HG02973 (cell line): ENCODE results near the gene KRT77.

Experiments used
- ATAC-seq: cut with Tn5 transposase; IDR thresholded peaks from one replicate; pipeline ENCODE4 v1.9.1; 2021; ENCODE audit warnings: moderate library complexity; ENCODE audit not compliant: unreplicated experiment

The KRT77 gene

DNA sequence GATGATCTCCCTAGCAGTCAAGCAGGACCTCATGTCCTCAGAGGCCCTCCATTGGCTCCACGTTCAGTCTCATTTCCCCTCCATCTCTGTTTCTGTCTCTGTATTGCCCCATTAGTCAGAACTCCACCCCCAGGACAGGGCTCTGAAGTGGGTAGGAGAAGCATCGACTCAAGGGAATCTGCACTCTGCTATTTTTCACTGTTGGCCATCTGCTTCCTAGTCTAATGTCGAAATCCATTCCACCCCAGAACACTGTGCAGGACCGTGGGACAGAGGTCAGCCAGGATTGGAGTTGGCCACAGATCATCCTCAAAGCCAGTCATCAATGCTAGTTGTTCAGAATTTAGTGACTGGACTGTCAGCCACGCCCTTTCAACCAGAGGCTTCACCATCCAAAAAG, 10.1 kb downstream of the KRT77 start:
- no peak for ATAC-seq

GRCh38 chr12:52692254-52692653, 11.1 kb downstream of the KRT77 start:
- ATAC-seq, result no peak

DNA sequence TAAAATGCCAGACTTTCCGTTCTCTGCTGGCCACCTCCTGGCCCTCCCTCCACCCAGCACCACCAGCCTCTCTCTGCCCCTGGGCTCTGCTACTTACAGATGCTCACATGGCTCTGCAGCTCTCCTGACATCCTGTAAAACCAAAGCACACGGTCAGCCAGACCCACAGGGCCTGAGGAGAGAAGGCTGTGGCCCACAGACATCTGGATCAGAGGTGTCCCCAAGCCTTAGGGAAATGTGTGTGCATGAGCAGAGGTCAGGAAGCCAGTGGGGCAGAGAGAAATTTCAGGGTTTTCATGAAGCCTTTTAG, 11.5 kb downstream of the KRT77 start:
- no peak for ATAC-seq

- ATAC-seq, result no peak
Measured at GRCh38 chr12:52691076-52691840, 12.1 kb downstream of the KRT77 start.

DNA sequence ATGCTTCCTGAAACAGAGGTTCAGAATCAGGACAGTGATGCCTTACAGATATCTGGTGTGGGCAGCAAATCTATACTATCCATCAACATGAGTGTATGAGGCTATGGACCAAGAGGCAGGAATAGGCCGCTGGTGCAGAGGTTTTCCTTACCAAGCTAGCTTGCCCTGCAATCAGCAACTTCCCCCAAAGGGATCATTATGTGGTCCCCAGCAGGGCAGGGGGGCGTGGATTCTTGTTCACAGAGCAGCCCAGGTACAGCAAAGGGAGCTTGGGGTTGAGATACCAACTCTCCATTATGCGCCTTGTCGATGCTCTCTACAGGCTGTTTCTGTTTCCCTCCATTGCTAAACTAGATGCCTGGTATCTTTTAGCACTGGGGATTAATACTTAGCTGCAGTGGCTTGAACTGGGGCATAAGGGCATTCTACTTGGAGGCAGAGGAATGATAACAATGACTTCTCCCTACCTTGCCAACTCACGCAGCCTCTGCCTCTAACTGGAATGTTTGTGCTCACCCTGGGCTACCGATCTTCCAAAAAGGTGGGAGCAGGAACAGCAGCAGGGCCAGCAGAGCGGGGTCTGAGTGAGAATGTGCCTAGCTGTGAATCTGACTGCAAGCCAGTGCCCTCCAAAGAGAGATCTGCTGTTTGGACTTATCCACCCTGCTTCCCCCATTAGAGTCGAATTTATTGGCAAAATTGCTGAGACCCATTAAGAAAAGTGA, 12.8 kb downstream of the KRT77 start:
- no peak for ATAC-seq

- ATAC-seq, result no peak
Measured at GRCh38 chr12:52689936-52690335, 13.4 kb downstream of the KRT77 start.

DNA sequence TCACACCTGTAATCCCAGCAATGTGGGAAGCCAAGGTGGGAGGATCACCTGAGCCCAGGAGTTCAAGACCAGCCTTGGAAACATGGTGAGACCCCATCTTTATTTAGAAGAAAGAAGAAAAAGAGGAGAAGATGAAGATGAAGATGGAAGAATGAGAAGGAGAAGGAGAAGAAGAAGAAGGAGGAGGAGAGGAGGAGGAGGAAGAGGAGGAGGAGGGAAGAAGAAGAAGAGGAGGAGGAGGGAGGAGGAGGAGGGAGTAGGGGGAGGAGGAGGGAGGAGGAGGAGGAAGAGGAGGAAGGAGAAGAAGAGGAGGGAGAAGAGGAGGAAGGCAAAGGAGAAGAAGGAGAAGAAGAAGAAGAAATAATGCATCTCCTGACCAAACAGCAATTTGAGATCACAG, 14.1 kb downstream of the KRT77 start:
- ATAC-seq, result no peak

DNA sequence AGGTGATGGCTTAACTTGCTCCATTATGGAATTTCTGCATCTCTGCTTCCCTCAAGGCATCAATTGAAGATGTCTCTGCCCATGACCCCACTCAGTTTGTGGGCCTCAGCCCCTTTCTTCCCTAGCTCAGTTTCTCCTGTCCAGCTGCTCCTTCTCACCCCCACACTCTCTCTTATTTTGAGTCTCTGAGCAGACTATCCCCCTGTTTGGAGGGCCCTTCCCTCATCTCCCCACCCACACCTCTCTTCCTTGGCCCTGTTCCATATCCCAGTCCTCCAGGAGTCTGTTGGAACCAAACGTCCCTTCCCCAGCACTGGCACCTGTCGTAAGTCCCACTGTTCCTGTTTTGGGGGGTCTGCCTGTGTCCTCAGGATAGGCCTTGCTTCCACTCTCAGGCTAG, 14.8 kb downstream of the KRT77 start:
- no peak for ATAC-seq

- no peak for ATAC-seq
Measured at GRCh38 chr12:52687497-52688385, 15.6 kb downstream of the KRT77 start.

- no peak for ATAC-seq
Measured at GRCh38 chr12:52686756-52687487, 16.4 kb downstream of the KRT77 start.

DNA sequence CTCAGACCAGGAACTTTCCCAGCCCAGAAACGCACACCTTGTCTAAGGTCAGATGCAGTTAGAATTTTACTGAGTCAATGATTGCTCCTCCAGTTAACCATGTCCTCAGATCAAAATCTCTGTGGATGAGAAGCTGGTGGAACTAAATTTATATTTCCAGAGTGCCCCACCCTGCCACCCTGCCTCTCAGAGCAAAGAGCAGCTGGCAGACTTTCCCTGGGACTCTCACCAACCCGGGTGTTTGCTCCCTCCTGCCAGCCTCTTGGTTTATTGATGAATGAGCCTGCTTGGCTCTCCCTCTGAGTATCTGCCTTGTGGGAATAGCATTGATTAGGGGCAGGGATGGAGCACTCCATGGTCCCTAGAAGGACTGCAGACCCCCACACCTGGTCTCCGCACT, 17.3 kb downstream of the KRT77 start:
- ATAC-seq, result no peak

GRCh38 chr12:52685406-52685890, 17.9 kb downstream of the KRT77 start:
- no peak for ATAC-seq

GRCh38 chr12:52684431-52684830, 18.9 kb downstream of the KRT77 start:
- no peak for ATAC-seq

DNA sequence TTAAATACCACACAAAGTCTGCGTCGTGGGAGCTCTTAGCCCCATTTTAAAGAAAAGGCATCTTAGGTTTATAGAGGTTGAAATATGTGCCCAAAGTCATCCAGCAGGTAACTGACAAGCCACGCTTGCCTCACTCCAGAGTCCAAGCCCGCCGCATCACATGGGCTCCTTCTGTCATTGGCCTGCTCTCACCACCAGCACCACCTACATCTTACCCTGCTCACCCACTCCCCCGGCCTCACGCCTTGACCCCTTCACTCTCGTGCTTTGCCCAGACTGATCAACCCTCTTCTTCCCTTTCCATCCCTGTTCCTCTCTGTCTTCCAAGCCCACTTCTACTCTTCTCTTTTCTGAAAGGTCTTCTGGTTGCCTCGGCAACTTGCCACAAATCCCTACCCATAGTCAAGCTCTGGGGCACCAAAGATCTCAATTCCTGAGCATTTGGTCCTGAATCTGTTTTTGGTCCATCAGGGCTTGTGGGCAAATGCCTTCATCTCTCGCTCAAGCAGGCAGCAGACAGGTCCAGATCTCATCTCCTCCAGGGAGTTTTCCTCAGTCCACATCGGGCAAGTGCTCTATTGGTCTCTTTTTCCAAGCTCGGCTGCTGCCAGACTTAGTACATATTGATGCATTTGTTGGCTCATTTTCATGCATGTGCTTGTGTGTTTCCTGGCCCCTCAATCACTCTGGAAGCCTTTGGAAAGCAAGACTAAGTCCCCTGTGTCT, 19.6 kb downstream of the KRT77 start:
- ATAC-seq, result no peak

- ATAC-seq, result no peak
Measured at GRCh38 chr12:52682938-52683574, 20.3 kb downstream of the KRT77 start.

- ATAC-seq, result no peak
Measured at GRCh38 chr12:52682381-52682660, 21.0 kb downstream of the KRT77 start.

GRCh38 chr12:52681526-52682380, 21.6 kb downstream of the KRT77 start:
- ATAC-seq, result no peak

GRCh38 chr12:52680363-52680762, 23.0 kb downstream of the KRT77 start, which contains the start of gene KRT1:
Gene KRT1 (minus strand): TSS chr12:52680407. CDS start chr12:52680348, 59 bp downstream.
- ATAC-seq, result no peak

GRCh38 chr12:52679875-52680274, 23.4 kb downstream of the KRT77 start:
- no peak for ATAC-seq
